Thoracic aorta (tissue), 2 donors: ENCODE measurements around the gene CHFR. TPM values are rescaled to one million over a fixed set of nuclear protein-coding genes. Genes with fewer than 3 reads are reported as not detected.
"Not testable (repeated sequence)": the region's sequence is repeated elsewhere in the genome, so short reads cannot be mapped to it uniquely, and the experiment has no call there.

Experiments used
- ATAC-seq: fragments of 150-250 bp; one replicate; pipeline ENCODE4 v1.8.0; 2017; ENCODE audit warnings: low read depth; ENCODE audit not compliant: insufficient number of reproducible peaks, low FRiP score
- DNase-seq: peaks from one replicate; pipeline ENCODE4 v3.0.0-alpha.2; 2020; ENCODE audit warnings: low spot score
- H3K27ac ChIP-seq, 2 donors: fragments of 200-600 bp; sonication (generic); 1 replicate in 1 of 2; 2 replicates in 1 of 2; pipeline ENCODE4 v1.5.1; 2016; ENCODE audit warnings: mild to moderate bottlenecking in 2 of 2, moderate library complexity in 2 of 2
- H3K27me3 ChIP-seq: fragments of 200-600 bp; sonication (generic); replicated peaks from 2 replicates; pipeline ENCODE4 v1.6.0; 2016; ENCODE audit warnings: mild to moderate bottlenecking; ENCODE audit not compliant: insufficient read depth
- H3K36me3 ChIP-seq: fragments of 200-600 bp; sonication (generic); one replicate; pipeline ENCODE4 v1.5.1; 2016
- H3K4me1 ChIP-seq, 2 donors: fragments of 200-600 bp; sonication (generic); 1 replicate in 1 of 2; 2 replicates in 1 of 2; pipeline versions ENCODE4 v1.5.1 to v1.6.0; 2016; ENCODE audit warnings: low read depth in 2 of 2, mild to moderate bottlenecking in 1 of 2; ENCODE audit not compliant: control insufficient read depth in 1 of 2
- H3K4me3 ChIP-seq: fragments of 200-600 bp; sonication (generic); 2 replicates; pipeline ENCODE4 v1.5.1; 2016; ENCODE audit warnings: mild to moderate bottlenecking
- H3K9me3 ChIP-seq: fragments of 200-600 bp; sonication (generic); 2 replicates; pipeline ENCODE4 v1.5.1; 2016
- total RNA-seq, 2 donors: library from RNA; depleted of rRNA; stranded (reverse); fragments of >200 nt; gene quantifications; one replicate each; pipeline versions ENCODE4 v1.1.0 to v1.2.3, GENCODE V29; 2016
- TF ChIP-seq, protein P1 (sequence below): fragments of 200-600 bp; sonication (generic); IDR thresholded peaks from one replicate; pipeline ENCODE4 v1.5.1; 2019; ENCODE audit warnings: antibody characterized with exemption

Gene CHFR
- total RNA-seq, 2 donors from 2014 or later: 72.3 to 75.6 TPM

DNA sequence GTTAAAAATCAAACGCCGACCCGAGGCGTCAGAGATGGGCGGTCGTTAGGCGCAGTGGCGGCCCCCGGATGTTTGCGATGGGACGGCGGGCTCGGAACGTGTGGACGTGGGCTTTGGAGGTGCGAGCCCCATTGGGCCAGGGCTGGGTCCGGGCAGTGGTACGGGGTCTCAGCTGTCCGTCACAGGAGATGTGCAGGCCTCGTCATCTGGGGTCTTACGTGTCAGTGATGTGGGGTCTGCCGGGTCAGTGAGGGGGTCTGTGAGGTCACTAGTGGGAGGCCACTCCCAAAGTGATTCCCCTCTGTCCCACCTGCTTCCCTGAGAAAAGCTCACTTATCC lies 21.6 kb upstream of the CHFR start:
- H3K4me1 ChIP-seq: peaks cover 0 to 8% of the 10 kb centered on the region in 2 donors
- H3K36me3 ChIP-seq: no peaks in the 10 kb centered on the region
- no peaks in the 10 kb centered on the region for H3K27me3 ChIP-seq
- TF ChIP-seq, protein P1, sequence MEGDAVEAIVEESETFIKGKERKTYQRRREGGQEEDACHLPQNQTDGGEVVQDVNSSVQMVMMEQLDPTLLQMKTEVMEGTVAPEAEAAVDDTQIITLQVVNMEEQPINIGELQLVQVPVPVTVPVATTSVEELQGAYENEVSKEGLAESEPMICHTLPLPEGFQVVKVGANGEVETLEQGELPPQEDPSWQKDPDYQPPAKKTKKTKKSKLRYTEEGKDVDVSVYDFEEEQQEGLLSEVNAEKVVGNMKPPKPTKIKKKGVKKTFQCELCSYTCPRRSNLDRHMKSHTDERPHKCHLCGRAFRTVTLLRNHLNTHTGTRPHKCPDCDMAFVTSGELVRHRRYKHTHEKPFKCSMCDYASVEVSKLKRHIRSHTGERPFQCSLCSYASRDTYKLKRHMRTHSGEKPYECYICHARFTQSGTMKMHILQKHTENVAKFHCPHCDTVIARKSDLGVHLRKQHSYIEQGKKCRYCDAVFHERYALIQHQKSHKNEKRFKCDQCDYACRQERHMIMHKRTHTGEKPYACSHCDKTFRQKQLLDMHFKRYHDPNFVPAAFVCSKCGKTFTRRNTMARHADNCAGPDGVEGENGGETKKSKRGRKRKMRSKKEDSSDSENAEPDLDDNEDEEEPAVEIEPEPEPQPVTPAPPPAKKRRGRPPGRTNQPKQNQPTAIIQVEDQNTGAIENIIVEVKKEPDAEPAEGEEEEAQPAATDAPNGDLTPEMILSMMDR: no peak
- DNase-seq: no peak
- peak overlapping the region; percentile 75 for H3K4me3 ChIP-seq
- peaks cover 23% of the 10 kb centered on the region for H3K9me3 ChIP-seq
- ATAC-seq: no peak
- H3K27ac ChIP-seq: peak overlapping the region; percentile 72 to 83

DNA sequence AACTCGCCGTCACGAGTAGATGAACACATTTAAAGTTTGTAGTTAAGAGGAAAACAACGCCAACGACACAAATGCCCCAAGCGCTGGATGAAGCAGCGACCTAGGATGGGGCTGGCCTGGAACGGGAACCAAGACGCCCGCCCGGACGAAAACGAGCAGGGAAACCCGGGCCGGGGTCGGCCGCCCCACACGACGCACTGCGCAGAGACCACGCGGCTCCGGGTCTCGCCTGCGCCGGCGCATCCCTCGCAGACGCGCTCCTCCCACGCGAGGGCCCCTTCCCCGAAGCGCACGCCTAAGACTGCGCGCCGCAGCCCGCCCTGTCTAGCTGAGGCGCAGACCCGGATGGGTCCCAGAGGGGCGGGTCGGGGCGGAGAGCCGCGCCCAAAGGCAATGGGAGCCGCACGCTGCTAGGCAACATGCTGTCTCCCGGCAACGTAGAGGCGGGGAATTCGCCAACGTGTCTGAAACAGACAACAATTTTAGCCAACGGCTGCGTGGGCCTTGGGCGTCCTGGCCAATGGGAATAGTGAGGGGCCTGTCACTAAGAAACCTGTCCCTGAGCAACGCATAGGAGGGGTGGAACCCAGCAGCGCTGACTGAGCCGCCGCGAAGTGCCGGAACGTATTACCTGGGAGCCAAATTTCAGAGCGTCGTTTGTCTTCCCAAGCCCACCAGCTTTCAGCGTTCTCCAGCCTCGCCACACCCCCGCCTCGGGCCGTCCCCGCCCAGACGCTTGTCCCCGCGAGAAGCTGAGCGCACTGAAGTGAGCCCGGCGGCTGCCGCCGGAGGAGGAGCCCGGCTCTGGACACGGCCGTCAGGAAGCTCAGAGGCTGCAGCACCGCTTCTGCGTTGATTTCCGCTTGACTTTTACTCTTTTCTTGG lies 21.0 kb upstream of the CHFR start:
- ATAC-seq (peak; percentile 95), DNase-seq (peak; percentile 75)
- Histone ChIP-seq H3K4me1 (peaks cover 0 to 8% of the 10 kb centered on the region in 2 donors), H3K36me3 (no peaks in the 10 kb centered on the region), H3K27me3 (no peaks in the 10 kb centered on the region), H3K27ac (peak overlapping the region; percentile 74 to 83), H3K4me3 (peak overlapping the region; percentile 75), H3K9me3 (peaks cover 19% of the 10 kb centered on the region)
- TF ChIP-seq, protein P1: no peak

DNA sequence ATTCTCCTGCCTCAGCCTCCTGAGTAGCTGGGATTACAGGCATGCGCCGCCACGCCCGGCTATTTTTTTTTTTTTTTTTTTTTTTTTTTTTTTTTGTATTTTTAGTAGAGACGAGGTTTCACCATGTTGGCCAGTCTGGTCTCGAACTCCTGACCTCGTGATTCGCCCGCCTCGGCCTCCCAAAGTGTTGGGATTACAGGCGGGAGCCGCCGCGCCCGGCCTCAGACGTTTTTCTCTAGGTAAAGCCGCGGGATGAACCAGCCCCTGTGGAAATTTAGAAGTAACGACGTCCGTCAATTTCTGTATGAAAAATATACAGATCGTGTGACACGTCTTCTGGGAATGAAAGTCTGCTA lies 20.4 kb upstream of the CHFR start:
- not testable (repeated sequence) for H3K4me1 ChIP-seq, H3K27me3 ChIP-seq, DNase-seq, ATAC-seq, H3K36me3 ChIP-seq
- Histone ChIP-seq H3K27ac (peak overlapping the region; percentile 74 to 83), H3K9me3 (peaks cover 18% of the 10 kb centered on the region), H3K4me3 (peak overlapping the region; percentile 75)

DNA sequence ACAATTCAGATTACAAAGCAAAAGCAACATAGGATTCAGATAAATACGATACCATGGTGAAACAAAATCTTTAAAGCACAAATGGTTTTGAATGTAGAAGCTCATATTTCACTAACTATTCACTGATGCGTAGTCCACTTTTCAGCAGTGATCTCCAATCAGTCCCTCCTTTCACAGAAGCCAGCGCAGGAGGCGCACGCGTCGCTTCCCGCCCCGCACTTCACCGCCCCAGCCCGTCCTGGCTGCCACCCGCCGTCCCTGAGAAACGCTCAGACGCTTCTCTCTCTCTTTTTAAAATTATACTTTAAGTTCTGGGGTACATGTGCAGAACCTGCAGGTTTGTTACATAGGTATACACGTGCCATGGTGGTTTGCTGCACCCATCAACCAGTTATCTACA lies 19.8 kb upstream of the CHFR start:
- peaks cover 18% of the 10 kb centered on the region for H3K9me3 ChIP-seq
- H3K27ac ChIP-seq: no peak overlapping the region
- H3K36me3 ChIP-seq: no peaks in the 10 kb centered on the region
- TF ChIP-seq, protein P1: no peak
- no peak for DNase-seq
- no peak for ATAC-seq
- peaks cover 0 to 8% of the 10 kb centered on the region in 2 donors for H3K4me1 ChIP-seq
- H3K4me3 ChIP-seq: peak overlapping the region; percentile 75
- no peaks in the 10 kb centered on the region for H3K27me3 ChIP-seq

DNA sequence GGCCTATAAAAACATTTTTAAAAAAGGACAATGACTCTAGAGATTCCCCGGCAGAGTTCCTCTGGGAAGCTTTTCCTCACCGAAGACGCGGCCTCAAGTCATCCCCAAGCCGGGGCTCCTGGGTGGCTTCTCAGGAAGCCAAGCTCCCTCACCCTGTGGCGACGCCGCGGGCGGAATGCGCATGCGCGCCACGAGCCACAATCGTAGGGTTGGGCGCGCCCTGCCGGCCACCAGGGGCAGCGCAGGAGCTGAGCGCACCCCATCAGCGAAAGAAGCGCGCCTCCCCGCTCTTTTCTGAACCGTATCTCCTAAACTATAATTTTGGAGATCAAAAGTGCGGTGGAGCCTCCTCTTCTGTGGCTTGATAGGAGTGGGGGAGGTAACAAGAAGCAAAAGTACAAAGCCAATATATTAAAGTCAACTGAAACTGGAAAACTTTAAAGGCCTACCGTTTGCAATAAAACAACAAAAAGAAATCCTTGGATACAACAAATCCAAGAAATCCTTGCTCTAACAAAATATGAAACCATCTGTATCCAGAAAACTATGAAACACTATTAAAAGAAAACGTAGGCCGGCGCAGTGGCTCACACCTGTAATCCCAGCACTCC lies 17.4 kb upstream of the CHFR start:
- no peaks in the 10 kb centered on the region for H3K9me3 ChIP-seq

More for the DNA sequence above, 17.4 kb upstream of the CHFR start:
- TF ChIP-seq, protein P1: peak; percentile 82
- Histone ChIP-seq H3K4me1 (peaks cover 0 to 8% of the 10 kb centered on the region in 2 donors), H3K27me3 (no peaks in the 10 kb centered on the region), H3K27ac (no peak overlapping the region), H3K36me3 (no peaks in the 10 kb centered on the region), H3K4me3 (peak overlapping the region; percentile 39)
- ATAC-seq (no peak), DNase-seq (peak; percentile 26)
